DND-41 (cell line): ENCODE measurements around the gene CHN2.

Experiments used
- ATAC-seq: fragments of 200-7000 bp; cut with Tn5 transposase; 3 replicates; pipeline ENCODE4 v1.9.1; 2021; ENCODE audit warnings: low read depth; ENCODE audit not compliant: insufficient read depth
- DNase-seq: peaks from one replicate; pipeline ENCODE4 v3.0.0-alpha.2; 2020
- H2AFZ ChIP-seq: 2 replicates; pipeline ENCODE4 v1.6.0; 2012; ENCODE audit warnings: low read depth, low read length
- H3K27ac ChIP-seq: 2 replicates; pipeline ENCODE4 v1.5.1; 2012; ENCODE audit warnings: low read length, inconsistent platforms
- H3K27me3 ChIP-seq: fragments of 200-600 bp; sonication (generic); 2 replicates; pipeline ENCODE4 v1.6.0; 2012; ENCODE audit warnings: low read length, mild to moderate bottlenecking, inconsistent platforms; ENCODE audit not compliant: insufficient read depth, poor library complexity
- H3K36me3 ChIP-seq: 2 replicates; pipeline ENCODE4 v1.5.1; 2012; ENCODE audit warnings: low read length, inconsistent platforms; ENCODE audit not compliant: insufficient read depth
- H3K4me1 ChIP-seq: 2 replicates; pipeline ENCODE4 v1.5.1; 2012; ENCODE audit warnings: mild to moderate bottlenecking, low read length; ENCODE audit not compliant: insufficient read depth
- H3K4me2 ChIP-seq: 2 replicates; pipeline ENCODE4 v1.6.0; 2012; ENCODE audit warnings: mild to moderate bottlenecking, moderate library complexity, low read length, inconsistent platforms; ENCODE audit not compliant: insufficient read depth
- H3K4me3 ChIP-seq, 2 experiments: fragments of 200-600 bp in 1 of 2; shearing (Covaris generic) in 1 of 2; 2 replicates each; pipeline ENCODE4 v1.5.1; 2012 to 2016; ENCODE audit warnings: inconsistent platforms in 2 of 2, low read length in 2 of 2, mild to moderate bottlenecking in 2 of 2, low read depth in 1 of 2, moderate library complexity in 1 of 2
- H3K79me2 ChIP-seq: 2 replicates; pipeline ENCODE4 v1.6.0; 2012; ENCODE audit warnings: low read length, inconsistent platforms; ENCODE audit not compliant: insufficient read depth
- H3K9ac ChIP-seq: 2 replicates; pipeline ENCODE4 v1.6.0; 2012; ENCODE audit warnings: low read depth, mild to moderate bottlenecking, inconsistent platforms, low read length, moderate library complexity
- H3K9me3 ChIP-seq: 2 replicates; pipeline ENCODE4 v1.5.1; 2012; ENCODE audit warnings: low read length, moderate library complexity, mild to moderate bottlenecking, inconsistent platforms; ENCODE audit not compliant: insufficient read depth, severe bottlenecking
- H4K20me1 ChIP-seq: 2 replicates; pipeline ENCODE4 v1.6.0; 2012; ENCODE audit warnings: low read length; ENCODE audit not compliant: insufficient read depth
- CTCF ChIP-seq: IDR thresholded peaks from 2 replicates; pipeline ENCODE4 v1.5.1; 2012; ENCODE audit warnings: borderline replicate concordance, low read length, moderate library complexity, mild to moderate bottlenecking; ENCODE audit not compliant: poor library complexity, severe bottlenecking; ENCODE audit errors: extremely low read depth
- EZH2 ChIP-seq: IDR thresholded peaks from 3 replicates; pipeline ENCODE4 v1.6.1; 2012; ENCODE audit warnings: borderline replicate concordance, low read depth, mild to moderate bottlenecking, moderate library complexity, low read length, inconsistent platforms; ENCODE audit not compliant: severe bottlenecking

CHN2 gene

GRCh38 chr7:29377718-29378117 is 183.1 kb downstream of the CHN2 start:
- H3K9me3 ChIP-seq = no peaks in the 10 kb centered on the region
- no peak overlapping the region for H3K9ac ChIP-seq
- DNase-seq (no peak), ATAC-seq (no peak)
- no peaks in the 10 kb centered on the region for H3K36me3 ChIP-seq
- no peak overlapping the region for H3K4me3 ChIP-seq
- no peak overlapping the region for H3K27ac ChIP-seq
- no peak overlapping the region for H3K4me2 ChIP-seq
- no peaks in the 10 kb centered on the region for H3K4me1 ChIP-seq
- H3K27me3 ChIP-seq = no peaks in the 10 kb centered on the region
- TF ChIP-seq CTCF (no peak), EZH2 (no peak)
- H2AFZ ChIP-seq = no peak overlapping the region
- H3K79me2 ChIP-seq = no peaks in the 10 kb centered on the region
- no peaks in the 10 kb centered on the region for H4K20me1 ChIP-seq

- Histone ChIP-seq H3K36me3 (no peaks in the 10 kb centered on the region), H3K79me2 (no peaks in the 10 kb centered on the region), H3K27ac (no peak overlapping the region), H3K4me2 (no peak overlapping the region), H3K9ac (no peak overlapping the region), H2AFZ (no peak overlapping the region), H3K4me3 (no peak overlapping the region), H3K27me3 (no peaks in the 10 kb centered on the region), H4K20me1 (no peaks in the 10 kb centered on the region), H3K9me3 (no peaks in the 10 kb centered on the region), H3K4me1 (no peaks in the 10 kb centered on the region)
- ATAC-seq (no peak), DNase-seq (no peak)
- TF ChIP-seq CTCF (no peak), EZH2 (no peak)
Observed at GRCh38 chr7:29379551-29379950, 185.0 kb downstream of the CHN2 start.

- H3K27ac ChIP-seq = no peak overlapping the region
- no peak overlapping the region for H3K4me2 ChIP-seq
- TF ChIP-seq CTCF (no peak), EZH2 (no peak)
- ATAC-seq (no peak), DNase-seq (no peak)
- no peak overlapping the region for H3K9ac ChIP-seq
- no peaks in the 10 kb centered on the region for H3K79me2 ChIP-seq
- no peaks in the 10 kb centered on the region for H4K20me1 ChIP-seq
- H3K4me1 ChIP-seq = no peaks in the 10 kb centered on the region
- H3K36me3 ChIP-seq = no peaks in the 10 kb centered on the region; the same call in 1 of the 2 replicates
- H3K9me3 ChIP-seq = no peaks in the 10 kb centered on the region
- H3K4me3 ChIP-seq = no peak overlapping the region
- no peaks in the 10 kb centered on the region for H3K27me3 ChIP-seq
- no peak overlapping the region for H2AFZ ChIP-seq
Observed at GRCh38 chr7:29381206-29382094, 186.9 kb downstream of the CHN2 start.
